Stomach (tissue), 4 donors: ENCODE measurements around the gene PNLIPRP3.

Experiments
- POLR2A ChIP-seq, 4 donors: fragments of 450-650 bp; IDR thresholded peaks; one replicate each; pipeline ENCODE4 v1.6.1; 2016; ENCODE audit warnings: antibody characterized with exemption in 4 of 4, control low read depth in 2 of 4, mild to moderate bottlenecking in 1 of 4, moderate library complexity in 1 of 4
- POLR2AphosphoS5 ChIP-seq, 3 donors: sonication (generic); formaldehyde crosslinking; IDR thresholded peaks; one replicate each; pipeline ENCODE4 v1.6.1; 2016; ENCODE audit warnings: antibody characterized with exemption in 3 of 3
- TF ChIP-seq, protein P1 (sequence below), 7 experiments: fragments of 450-650 bp in 4 of 7; fragments of 200-600 bp in 3 of 7; sonication (generic) in 3 of 7; IDR thresholded peaks; one replicate each; pipeline ENCODE4 v1.5.1; 2016 to 2019; ENCODE audit warnings: antibody characterized with exemption in 7 of 7, control low read depth in 2 of 7, mild to moderate bottlenecking in 1 of 7

DNA sequence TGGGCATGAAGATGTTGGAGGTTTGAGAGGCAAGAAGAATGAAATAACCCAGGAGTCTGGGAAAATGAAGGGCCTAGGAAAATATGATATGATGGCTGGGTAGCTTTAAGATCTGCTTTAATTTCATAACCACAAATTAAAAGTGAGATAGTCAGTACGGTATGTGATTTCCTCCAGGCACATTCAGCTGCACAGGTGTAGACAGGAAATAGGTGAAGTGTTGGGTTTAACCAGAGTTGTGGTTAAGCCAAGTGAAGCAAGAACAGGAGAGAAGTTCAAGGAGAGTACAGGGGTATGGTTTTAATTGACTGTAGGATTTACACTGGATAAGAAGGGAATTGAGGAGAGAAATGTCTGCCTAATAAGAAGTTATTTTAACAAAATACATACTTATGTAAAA is 2.6 kb downstream of the PNLIPRP3 start:
- TF ChIP-seq, protein P1, sequence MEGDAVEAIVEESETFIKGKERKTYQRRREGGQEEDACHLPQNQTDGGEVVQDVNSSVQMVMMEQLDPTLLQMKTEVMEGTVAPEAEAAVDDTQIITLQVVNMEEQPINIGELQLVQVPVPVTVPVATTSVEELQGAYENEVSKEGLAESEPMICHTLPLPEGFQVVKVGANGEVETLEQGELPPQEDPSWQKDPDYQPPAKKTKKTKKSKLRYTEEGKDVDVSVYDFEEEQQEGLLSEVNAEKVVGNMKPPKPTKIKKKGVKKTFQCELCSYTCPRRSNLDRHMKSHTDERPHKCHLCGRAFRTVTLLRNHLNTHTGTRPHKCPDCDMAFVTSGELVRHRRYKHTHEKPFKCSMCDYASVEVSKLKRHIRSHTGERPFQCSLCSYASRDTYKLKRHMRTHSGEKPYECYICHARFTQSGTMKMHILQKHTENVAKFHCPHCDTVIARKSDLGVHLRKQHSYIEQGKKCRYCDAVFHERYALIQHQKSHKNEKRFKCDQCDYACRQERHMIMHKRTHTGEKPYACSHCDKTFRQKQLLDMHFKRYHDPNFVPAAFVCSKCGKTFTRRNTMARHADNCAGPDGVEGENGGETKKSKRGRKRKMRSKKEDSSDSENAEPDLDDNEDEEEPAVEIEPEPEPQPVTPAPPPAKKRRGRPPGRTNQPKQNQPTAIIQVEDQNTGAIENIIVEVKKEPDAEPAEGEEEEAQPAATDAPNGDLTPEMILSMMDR (IDR thresholded peaks at IDR 0.05): no peak
- TF ChIP-seq POLR2A (IDR thresholded peaks at IDR 0.05) (no peak), POLR2AphosphoS5 (IDR thresholded peaks at IDR 0.05) (no peak)
